HCT116 (cell line): ENCODE data around the gene EPS15. TPM values are rescaled to one million over a fixed set of nuclear protein-coding genes. Genes with fewer than 3 reads are reported as not detected.

Source experiments
- ATAC-seq: fragments of 200-7000 bp; cut with Tn5 transposase; 2 replicates; pipeline ENCODE4 v1.9.1; 2020; ENCODE audit warnings: mild to moderate bottlenecking, moderate library complexity
- BruUV-seq: library from RNA; stranded (reverse); fragments of 400-500 nt; replicated peaks from 2 replicates; lab custom pipeline; 2021; lab: Mats Ljungman, UMichigan
- CTCF ChIA-PET: fragments of 300-600 bp; sonication (Branson Sonifier 250); formaldehyde crosslinking; loops from one replicate; lab custom pipeline; 2021; ENCODE audit warnings: antibody characterized with exemption; lab: Charles Lee
- POLR2A ChIA-PET: fragments of 300-600, 350-600 bp; sonication (Branson Sonifier 250); formaldehyde crosslinking; loops from one replicate; lab custom pipeline; 2021; ENCODE audit warnings: antibody characterized with exemption; lab: Charles Lee
- RAD21 ChIA-PET, 2 experiments: fragments of 300-600 bp; sonication (Branson Sonifier 250); formaldehyde crosslinking; loops; one replicate each; lab custom pipeline; 2023; ENCODE audit warnings: low total read pairs in 2 of 2; ENCODE audit not compliant: uncharacterized antibody in 2 of 2, unreplicated experiment in 2 of 2, low non-redundant PET in 1 of 2; lab: Charles Lee
- DNase-seq: peaks from one replicate; pipeline ENCODE4 v3.0.0-alpha.2; 2010; ENCODE audit warnings: low read depth, low spot score
- H2AFZ ChIP-seq: fragments of 200-600 bp; shearing (Covaris generic), sonication (generic); 2 replicates; pipeline ENCODE4 v1.6.1; 2017; ENCODE audit warnings: low read depth, mixed run types, mixed read lengths, antibody characterized with exemption, low read length; ENCODE audit not compliant: poor library complexity, severe bottlenecking
- H3K27ac ChIP-seq: 2 replicates; pipeline ENCODE4 v1.5.1; 2012; ENCODE audit warnings: low read depth, low read length
- H3K27me3 ChIP-seq: fragments of 200-600 bp; sonication (generic); 2 replicates; pipeline ENCODE4 v1.6.1; 2016; ENCODE audit warnings: mixed run types, low read length, mixed read lengths; ENCODE audit not compliant: insufficient read depth
- H3K36me3 ChIP-seq, 2 experiments: fragments of 200-500 bp in 1 of 2; fragments of 200-600 bp in 1 of 2; sonication (Bioruptor generic) in 1 of 2; sonication (generic) in 1 of 2; 2 replicates each; pipeline versions ENCODE4 v1.5.1 to v1.6.1; 2014 to 2016; ENCODE audit warnings: low read length in 2 of 2, inconsistent platforms in 1 of 2, mixed read lengths in 1 of 2, mixed run types in 1 of 2; ENCODE audit not compliant: insufficient read depth in 2 of 2, control insufficient read depth in 1 of 2
- H3K4me1 ChIP-seq, 2 experiments: fragments of 200-600 bp in 1 of 2; sonication (generic) in 1 of 2; 2 replicates each; pipeline versions ENCODE4 v1.5.1 to v1.6.1; 2012 to 2017; ENCODE audit warnings: low read length in 2 of 2, inconsistent platforms in 1 of 2, mild to moderate bottlenecking in 1 of 2, mixed read lengths in 1 of 2, mixed run types in 1 of 2, moderate library complexity in 1 of 2; ENCODE audit not compliant: insufficient read depth in 2 of 2, control insufficient read depth in 1 of 2
- H3K4me2 ChIP-seq: fragments of 200-600 bp; sonication (generic); 2 replicates; pipeline ENCODE4 v1.6.1; 2017; ENCODE audit warnings: mixed run types, low read length, mixed read lengths
- H3K4me3 ChIP-seq, 2 experiments: fragments of 200-600 bp in 1 of 2; sonication (generic) in 1 of 2; replicated peaks in 1 of 2; 2 replicates each; pipeline ENCODE4 v1.5.1; 2011 to 2016; ENCODE audit warnings: low read length in 2 of 2, control low read depth in 1 of 2, low read depth in 1 of 2, mild to moderate bottlenecking in 1 of 2, mixed read lengths in 1 of 2, mixed run types in 1 of 2
- H3K79me2 ChIP-seq: fragments of 200-600 bp; sonication (generic); 2 replicates; pipeline ENCODE4 v1.6.1; 2017; ENCODE audit warnings: mild to moderate bottlenecking, mixed run types, low read length, moderate library complexity, mixed read lengths; ENCODE audit not compliant: insufficient read depth
- H3K9ac ChIP-seq: fragments of 200-600 bp; sonication (generic); 2 replicates; pipeline ENCODE4 v1.6.1; 2016; ENCODE audit warnings: low read length, mixed read lengths
- H3K9me2 ChIP-seq: fragments of 200-600 bp; sonication (generic), shearing (Covaris generic); 2 replicates; pipeline ENCODE4 v1.6.1; 2017; ENCODE audit warnings: mixed run types, mild to moderate bottlenecking, moderate library complexity; ENCODE audit not compliant: insufficient read depth
- H3K9me3 ChIP-seq, 2 experiments: fragments of 200-500 bp in 1 of 2; fragments of 200-600 bp in 1 of 2; sonication (Bioruptor generic) in 1 of 2; sonication (generic) in 1 of 2; 2 replicates each; pipeline ENCODE4 v1.6.1; 2014 to 2017; ENCODE audit warnings: low read length in 2 of 2, mixed read lengths in 2 of 2, inconsistent platforms in 1 of 2, low read depth in 1 of 2, mild to moderate bottlenecking in 1 of 2, mixed run types in 1 of 2, moderate library complexity in 1 of 2; ENCODE audit not compliant: control insufficient read depth in 1 of 2, insufficient read depth in 1 of 2
- H4K20me1 ChIP-seq: fragments of 200-600 bp; sonication (generic), shearing (Covaris generic); 2 replicates; pipeline ENCODE4 v1.6.1; 2017; ENCODE audit warnings: mixed run types, mild to moderate bottlenecking, moderate library complexity; ENCODE audit not compliant: insufficient read depth
- ATF3 ChIP-seq: IDR thresholded peaks from 2 replicates; pipeline ENCODE4 v1.6.1; 2012
- CBX3 ChIP-seq: IDR thresholded peaks from 2 replicates; pipeline ENCODE4 v1.6.1; 2012; ENCODE audit warnings: low read depth
- CEBPB ChIP-seq: IDR thresholded peaks from 2 replicates; pipeline ENCODE4 v1.6.1; 2012; ENCODE audit warnings: low read depth
- ELF1 ChIP-seq: IDR thresholded peaks from 2 replicates; pipeline ENCODE4 v1.6.1; 2012; ENCODE audit warnings: low read depth, borderline replicate concordance
- EZH2 ChIP-seq: fragments of 200-600 bp; sonication (generic); IDR thresholded peaks from 2 replicates; pipeline ENCODE4 v1.6.1; 2017; ENCODE audit warnings: antibody characterized with exemption, mixed run types
- EZH2phosphoT487 ChIP-seq: fragments of 200-600 bp; IDR thresholded peaks from 2 replicates; pipeline ENCODE4 v1.6.1; 2018; ENCODE audit warnings: antibody characterized with exemption, borderline replicate concordance
- JUND ChIP-seq: IDR thresholded peaks from 2 replicates; pipeline ENCODE4 v1.6.1; 2012
- MAX ChIP-seq: IDR thresholded peaks from 2 replicates; pipeline ENCODE4 v1.6.1; 2012
- RAD21 ChIP-seq: IDR thresholded peaks from 2 replicates; pipeline ENCODE4 v1.6.1; 2012; ENCODE audit warnings: low read depth, mild to moderate bottlenecking
- SIN3A ChIP-seq: IDR thresholded peaks from 2 replicates; pipeline ENCODE4 v1.6.1; 2012; ENCODE audit warnings: low read depth
- TCF7L2 ChIP-seq: IDR thresholded peaks from 2 replicates; pipeline ENCODE4 v1.7.0; 2011; ENCODE audit warnings: borderline replicate concordance, inconsistent platforms; ENCODE audit not compliant: insufficient read depth, insufficient read length; ENCODE audit errors: extremely low read depth
- YY1 ChIP-seq: IDR thresholded peaks from 2 replicates; pipeline ENCODE4 v1.6.1; 2011; ENCODE audit warnings: low read length, low read depth, moderate library complexity, mild to moderate bottlenecking; ENCODE audit not compliant: insufficient replicate concordance; ENCODE audit errors: extremely low read depth
- ZBTB33 ChIP-seq: IDR thresholded peaks from 2 replicates; pipeline ENCODE4 v1.6.1; 2011; ENCODE audit warnings: mild to moderate bottlenecking, low read length, moderate library complexity; ENCODE audit not compliant: insufficient replicate concordance; ENCODE audit errors: extremely low read depth
- ZFX ChIP-seq: fragments of 450-650 bp; IDR thresholded peaks from 2 replicates; pipeline ENCODE4 v1.6.1; 2017
- ZNF274 ChIP-seq: fragments of 200-500 bp; sonication (Bioruptor generic); IDR thresholded peaks from 2 replicates; pipeline ENCODE4 v1.6.1; 2014; ENCODE audit warnings: mild to moderate bottlenecking, low read depth, low read length, inconsistent platforms
- intact Hi-C: fragments of 100-400 bp; cut with micrococcal nuclease; formaldehyde crosslinking; loops from 2 replicates; pipeline ENCODE4 v1.10.0; 2022
- total RNA-seq: library from RNA; stranded (reverse); gene quantifications from one replicate; pipeline ENCODE4 v1.2.1, GENCODE V29; 2021; ENCODE audit not compliant: unreplicated experiment

EPS15 gene
- total RNA-seq, 1 experiment from 2014 or later, result 41.2 TPM

- H2AFZ ChIP-seq, result no peak overlapping the region
- H3K4me2 ChIP-seq, result no peak overlapping the region
- ChIA-PET CTCF (no interaction called here), RAD21 (no interaction called here), POLR2A (no interaction called here)
- no peak overlapping the region for H3K9ac ChIP-seq
- no peaks in the 10 kb centered on the region for H3K4me1 ChIP-seq
- BruUV-seq, result no TSS peak
- intact Hi-C loops, result no loop called here
- TF ChIP-seq RAD21 (no peak), ZBTB33 (no peak)
- H3K4me3 ChIP-seq, result no peak overlapping the region
- H3K9me2 ChIP-seq, result no peaks in the 10 kb centered on the region
- DNase-seq (no peak), ATAC-seq (no peak)
- no peaks in the 10 kb centered on the region for H3K79me2 ChIP-seq
- no peak overlapping the region for H3K27ac ChIP-seq
- H3K36me3 ChIP-seq, result no peaks in the 10 kb centered on the region
- no peaks in the 10 kb centered on the region for H3K9me3 ChIP-seq
- no peaks in the 10 kb centered on the region for H4K20me1 ChIP-seq
- H3K27me3 ChIP-seq, result no peaks in the 10 kb centered on the region
Observed at GRCh38 chr1:51464828-51465227, 54.2 kb downstream of the EPS15 start.

- Histone ChIP-seq H3K79me2 (no peaks in the 10 kb centered on the region), H3K36me3 (no peaks in the 10 kb centered on the region), H3K9me3 (no peaks in the 10 kb centered on the region), H3K4me1 (no peaks in the 10 kb centered on the region), H3K9ac (no peak overlapping the region), H3K9me2 (no peaks in the 10 kb centered on the region), H3K27ac (no peak overlapping the region), H2AFZ (no peak overlapping the region), H3K4me3 (no peak overlapping the region), H4K20me1 (no peaks in the 10 kb centered on the region), H3K4me2 (no peak overlapping the region), H3K27me3 (no peaks in the 10 kb centered on the region)
- RAD21 ChIA-PET, result no interaction called here
- POLR2A ChIA-PET, result no interaction called here
- CTCF ChIA-PET, result no interaction called here
- intact Hi-C loops, result no loop called here
- ATAC-seq (no peak), DNase-seq (no peak)
- no TSS peak for BruUV-seq
- TF ChIP-seq ELF1, result no peak
- no peak for TF ChIP-seq ZFX
- no peak for TF ChIP-seq EZH2
- TF ChIP-seq YY1, result no peak
- no peak for TF ChIP-seq CEBPB
- no peak for TF ChIP-seq JUND
- TF ChIP-seq ATF3, result no peak
- TF ChIP-seq ZBTB33, result no peak
- no peak for TF ChIP-seq CBX3
- no peak for TF ChIP-seq ZNF274
- TF ChIP-seq EZH2phosphoT487, result no peak
- no peak for TF ChIP-seq TCF7L2
- TF ChIP-seq MAX, result no peak
- no peak for TF ChIP-seq SIN3A
Observed at GRCh38 chr1:51463561-51463960, 55.5 kb downstream of the EPS15 start.
